ENCODE measurements around the gene PEAR1.

PEAR1 gene

GRCh38 chr1:156936721-156937220 is 43.3 kb downstream of the PEAR1 start:
- no peak for DNase-seq (ENCODE audit: low spot score)

- DNase-seq (ENCODE audit: low spot score) = no peak
Observed at GRCh38 chr1:156937883-156938282, 44.4 kb downstream of the PEAR1 start.

- no peak for DNase-seq (ENCODE audit: low spot score)
Observed at GRCh38 chr1:156938813-156939212, 45.3 kb downstream of the PEAR1 start.

GRCh38 chr1:156939786-156940334 is 46.3 kb downstream of the PEAR1 start:
- DNase-seq (ENCODE audit: low spot score) = no peak

GRCh38 chr1:156941675-156942074 is 48.2 kb downstream of the PEAR1 start:
- no peak for DNase-seq (ENCODE audit: low spot score)

GRCh38 chr1:156942176-156942575 is 48.7 kb downstream of the PEAR1 start:
- DNase-seq (ENCODE audit: low spot score) = no peak

- no peak for DNase-seq (ENCODE audit: low spot score)
Observed at GRCh38 chr1:156942576-156942975, 49.1 kb downstream of the PEAR1 start.

- no peak for DNase-seq (ENCODE audit: low spot score)
Observed at GRCh38 chr1:156943756-156944155, 50.2 kb downstream of the PEAR1 start.

- DNase-seq (ENCODE audit: low spot score) = no peak
Observed at GRCh38 chr1:156944268-156944667, 50.8 kb downstream of the PEAR1 start.

GRCh38 chr1:156944848-156945247 is 51.3 kb downstream of the PEAR1 start:
- DNase-seq (ENCODE audit: low spot score) = no peak

GRCh38 chr1:156945881-156946661 is 52.6 kb downstream of the PEAR1 start:
- peak; percentile 45 for DNase-seq (ENCODE audit: low spot score)

- DNase-seq (ENCODE audit: low spot score) = no peak
Observed at GRCh38 chr1:156947127-156947526, 53.6 kb downstream of the PEAR1 start.

- DNase-seq (ENCODE audit: low spot score) = no peak
Observed at GRCh38 chr1:156947818-156948525, 54.5 kb downstream of the PEAR1 start.

- DNase-seq (ENCODE audit: low spot score) = no peak
Observed at GRCh38 chr1:156948708-156949107, 55.2 kb downstream of the PEAR1 start.

GRCh38 chr1:156949127-156949526 is 55.6 kb downstream of the PEAR1 start:
- no peak for DNase-seq (ENCODE audit: low spot score)

GRCh38 chr1:156951371-156951770 is 57.9 kb downstream of the PEAR1 start:
- no peak for DNase-seq (ENCODE audit: low spot score)

GRCh38 chr1:156953571-156953970 is 60.1 kb downstream of the PEAR1 start:
- DNase-seq (ENCODE audit: low spot score) = no peak

- no peak for DNase-seq (ENCODE audit: low spot score)
Observed at GRCh38 chr1:156956333-156956732, 62.8 kb downstream of the PEAR1 start.

- no peak for DNase-seq (ENCODE audit: low spot score)
Observed at GRCh38 chr1:156957634-156958033, 64.1 kb downstream of the PEAR1 start.

GRCh38 chr1:156958247-156958714 is 64.8 kb downstream of the PEAR1 start:
- no peak for DNase-seq (ENCODE audit: low spot score)

- no peak for DNase-seq (ENCODE audit: low spot score)
Observed at GRCh38 chr1:156959414-156959813, 65.9 kb downstream of the PEAR1 start.

GRCh38 chr1:156959925-156960324 is 66.4 kb downstream of the PEAR1 start:
- no peak for DNase-seq (ENCODE audit: low spot score)

- no peak for DNase-seq (ENCODE audit: low spot score)
Observed at GRCh38 chr1:156961709-156962108, 68.2 kb downstream of the PEAR1 start.
